ENCODE measurements around the gene CARD19. TPM values are rescaled to one million over a fixed set of nuclear protein-coding genes. Genes with fewer than 3 reads are reported as not detected.
A peak's percentile ranks its signal among the peaks of the same experiment; 100 is the strongest.

CARD19 gene
- total and polyA plus RNA-seq, 2 donors (not counting 1 experiment from before 2014, with no cell fraction given) = 31.9 to 63.4 TPM

GRCh38 chr9:93118863-93119702 lies 23.1 kb downstream of the CARD19 start:
- WGBS (ENCODE audit: insufficient coverage) = over 99% methylated on average over 12 of the region's 12 CpGs
- H3K27me3 ChIP-seq (replicated peaks in 1 of 4; ENCODE audit: control extremely low read depth in 1 of 4, control insufficient read depth in 3 of 4, insufficient read depth in 4 of 4, low read length in 3 of 4) = no peaks in the 10 kb centered on the region
- H2AFZ ChIP-seq (ENCODE audit: insufficient read depth, low read depth, low read length, poor library complexity, severe bottlenecking) = no peak overlapping the region
- H3K4me1 Mint-ChIP-seq = peaks cover 19% of the 10 kb centered on the region
- H3K4me3 Mint-ChIP-seq = peak overlapping the region; percentile 77
- no peak for ATAC-seq (ENCODE audit: low read depth)
- no peaks in the 10 kb centered on the region for H4K20me1 ChIP-seq (ENCODE audit: control insufficient read depth, insufficient read depth, low read length, poor library complexity, severe bottlenecking)
- no peaks in the 10 kb centered on the region for H3K27me3 Mint-ChIP-seq
- H3K9ac ChIP-seq (ENCODE audit: low read length) = no peak overlapping the region
- H3K9me3 ChIP-seq (ENCODE audit: control extremely low read depth in 1 of 3, control insufficient read depth in 2 of 3, insufficient read depth in 1 of 3, low read length in 2 of 3) = no peaks in the 10 kb centered on the region
- H3K36me3 ChIP-seq (replicated peaks in 1 of 2; ENCODE audit: control extremely low read depth in 1 of 2, control insufficient read depth in 1 of 2, extremely low read depth in 1 of 2, insufficient read depth in 2 of 2, low read length in 1 of 2) = no peaks in the 10 kb centered on the region
- CTCF ChIA-PET = interaction anchor here (0.5 to 4.9 kb wide), 11 partner anchors 10 to 186 kb away, joined by 3 to 53 read pairs (median 5); partner anchors contain the start of gene NINJ1
- no peak overlapping the region for H3K4me3 ChIP-seq (ENCODE audit: control extremely low read depth in 1 of 5, extremely low read depth in 1 of 5, insufficient read depth in 1 of 5, low read depth in 2 of 5, low read length in 4 of 5)
- intact Hi-C loops (cut with micrococcal nuclease) = no loop called here
- no peak overlapping the region for H3K27ac Mint-ChIP-seq
- no peaks in the 10 kb centered on the region for H3K79me2 ChIP-seq (ENCODE audit: control insufficient read depth, insufficient read depth, low read length)
- no peak for TF ChIP-seq EZH2 (IDR thresholded peaks at IDR 0.05; ENCODE audit: borderline replicate concordance, insufficient read depth, low read depth, low read length, poor library complexity, severe bottlenecking)
- no peak for TF ChIP-seq CTCF (IDR thresholded peaks at IDR 0.05)
- no peak overlapping the region for H3K27ac ChIP-seq (ENCODE audit: low read length in 2 of 2)
- no peaks in the 10 kb centered on the region for H3K9me3 Mint-ChIP-seq (ENCODE audit: insufficient read depth)
- no peak for DNase-seq
- POLR2A ChIA-PET = interaction anchor here (0.5 to 1.2 kb wide), 2 partner anchors 10 to 23 kb away, joined by 3 to 6 read pairs; no protein-coding TSS in a partner anchor
- H3K4me1 ChIP-seq (ENCODE audit: control insufficient read depth in 2 of 2, insufficient read depth in 2 of 2, low read length in 2 of 2) = peaks cover 13 to 20% of the 10 kb centered on the region in 2 donors
- H3K4me2 ChIP-seq (replicated peaks; ENCODE audit: low read depth, low read length, poor library complexity, severe bottlenecking) = peak overlapping the region; percentile 77

- peaks cover 19% of the 10 kb centered on the region for H3K4me1 Mint-ChIP-seq
- H3K27me3 Mint-ChIP-seq = no peaks in the 10 kb centered on the region
- H3K27ac Mint-ChIP-seq = peak overlapping the region; percentile 79
- Histone ChIP-seq H2AFZ (ENCODE audit: insufficient read depth, low read depth, low read length, poor library complexity, severe bottlenecking) (peak overlapping the region; percentile 61), H3K27me3 (replicated peaks in 1 of 4; ENCODE audit: control extremely low read depth in 1 of 4, control insufficient read depth in 3 of 4, insufficient read depth in 4 of 4, low read length in 3 of 4) (no peaks in the 10 kb centered on the region), H3K36me3 (replicated peaks in 1 of 2; ENCODE audit: control extremely low read depth in 1 of 2, control insufficient read depth in 1 of 2, extremely low read depth in 1 of 2, insufficient read depth in 2 of 2, low read length in 1 of 2) (no peaks in the 10 kb centered on the region), H3K9ac (ENCODE audit: low read length) (peak overlapping the region; percentile 25), H3K79me2 (ENCODE audit: control insufficient read depth, insufficient read depth, low read length) (no peaks in the 10 kb centered on the region), H3K27ac (ENCODE audit: low read length in 2 of 2) (no peak overlapping the region), H3K4me1 (ENCODE audit: control insufficient read depth in 2 of 2, insufficient read depth in 2 of 2, low read length in 2 of 2) (peaks cover 13 to 20% of the 10 kb centered on the region in 2 donors), H3K4me2 (replicated peaks; ENCODE audit: low read depth, low read length, poor library complexity, severe bottlenecking) (peak overlapping the region; percentile 77), H3K4me3 (ENCODE audit: control extremely low read depth in 1 of 5, extremely low read depth in 1 of 5, insufficient read depth in 1 of 5, low read depth in 2 of 5, low read length in 4 of 5) (no peak overlapping the region), H3K9me3 (ENCODE audit: control extremely low read depth in 1 of 3, control insufficient read depth in 2 of 3, insufficient read depth in 1 of 3, low read length in 2 of 3) (no peaks in the 10 kb centered on the region), H4K20me1 (ENCODE audit: control insufficient read depth, insufficient read depth, low read length, poor library complexity, severe bottlenecking) (no peaks in the 10 kb centered on the region)
- H3K9me3 Mint-ChIP-seq (ENCODE audit: insufficient read depth) = no peaks in the 10 kb centered on the region
- ChIA-PET POLR2A (interaction anchor here (0.5 to 1.2 kb wide), 2 partner anchors 10 to 22 kb away, joined by 3 to 6 read pairs; no protein-coding TSS in a partner anchor), CTCF (interaction anchor here (0.6 to 4.9 kb wide), 12 partner anchors 10 to 185 kb away, joined by 3 to 53 read pairs (median 3); partner anchors contain the start of gene NINJ1)
- intact Hi-C loops (cut with micrococcal nuclease) = no loop called here
- ATAC-seq (ENCODE audit: low read depth) = no peak
- 80% methylated on average over 5 of the region's 5 CpGs for WGBS (ENCODE audit: insufficient coverage)
- TF ChIP-seq CTCF (IDR thresholded peaks at IDR 0.05) = no peak
- TF ChIP-seq EZH2 (IDR thresholded peaks at IDR 0.05; ENCODE audit: borderline replicate concordance, insufficient read depth, low read depth, low read length, poor library complexity, severe bottlenecking) = no peak
- H3K4me3 Mint-ChIP-seq = peak overlapping the region; percentile 77
- DNase-seq = no peak
These were observed 23.6 kb downstream of the CARD19 start for GRCh38 chr9:93119703-93119952.
